HG03571 (cell line): ENCODE results near the gene GYS2.

Experiments used
- ATAC-seq: cut with Tn5 transposase; IDR thresholded peaks from one replicate; pipeline ENCODE4 v1.9.1; 2021; ENCODE audit not compliant: unreplicated experiment

The GYS2 gene

DNA sequence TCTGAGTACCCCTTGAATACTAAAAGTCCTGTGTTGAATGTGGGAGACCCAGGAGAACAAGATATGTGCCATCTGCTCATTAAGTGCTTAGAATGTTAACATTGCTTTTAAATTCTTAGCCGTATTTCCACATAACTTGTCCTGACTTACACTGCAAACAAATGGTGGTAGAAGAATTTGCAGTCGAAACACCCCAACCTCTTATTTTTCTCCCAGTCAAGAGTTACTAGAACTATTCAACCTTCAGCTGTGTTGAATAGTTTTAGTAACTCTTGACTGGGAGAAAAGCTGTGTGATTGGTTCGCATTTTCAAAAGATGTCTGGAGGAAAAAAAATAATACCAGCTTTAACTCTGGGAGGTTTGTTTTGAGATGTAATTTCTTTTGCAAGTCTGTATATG lies 86.2 kb downstream of the GYS2 start:
- no peak for ATAC-seq

DNA sequence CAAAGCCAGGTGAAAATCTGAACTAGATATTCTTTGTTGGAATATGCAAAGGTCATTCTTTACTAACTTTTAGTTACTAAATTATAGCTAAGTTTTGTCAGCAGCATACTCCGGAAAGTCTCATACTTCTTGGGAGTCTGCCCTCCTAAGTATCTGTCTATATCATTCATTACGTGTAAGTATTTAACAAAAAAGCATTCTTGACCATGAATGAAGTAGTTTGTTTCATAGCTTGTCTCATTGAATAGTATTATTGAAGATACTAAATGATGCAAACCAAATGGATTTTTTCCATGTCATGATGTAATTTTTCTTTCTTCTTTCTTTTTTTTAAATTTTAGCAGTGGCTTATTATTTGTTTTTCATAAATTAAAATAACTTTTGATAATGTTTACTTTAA lies 88.4 kb downstream of the GYS2 start:
- no peak for ATAC-seq

DNA sequence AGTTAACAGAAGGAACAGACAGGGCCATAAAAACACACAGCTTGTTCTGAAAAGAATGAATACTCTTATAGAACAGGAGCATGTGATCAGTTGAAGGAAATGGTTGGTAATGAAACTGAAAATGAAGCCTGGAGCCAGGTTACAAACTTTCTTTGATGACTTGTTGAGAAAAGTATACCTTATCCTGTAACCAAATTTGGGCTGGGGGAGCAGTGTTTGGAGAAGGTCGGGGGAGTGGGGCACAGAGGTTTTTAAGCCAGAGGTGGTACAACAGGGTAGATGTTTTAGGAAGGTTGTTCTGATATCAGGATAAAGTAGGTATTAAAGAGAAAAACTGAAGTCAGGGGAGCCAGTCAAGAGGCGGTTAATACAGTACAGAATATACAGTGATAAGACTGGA lies 94.9 kb downstream of the GYS2 start:
- peak; percentile 85 for ATAC-seq

DNA sequence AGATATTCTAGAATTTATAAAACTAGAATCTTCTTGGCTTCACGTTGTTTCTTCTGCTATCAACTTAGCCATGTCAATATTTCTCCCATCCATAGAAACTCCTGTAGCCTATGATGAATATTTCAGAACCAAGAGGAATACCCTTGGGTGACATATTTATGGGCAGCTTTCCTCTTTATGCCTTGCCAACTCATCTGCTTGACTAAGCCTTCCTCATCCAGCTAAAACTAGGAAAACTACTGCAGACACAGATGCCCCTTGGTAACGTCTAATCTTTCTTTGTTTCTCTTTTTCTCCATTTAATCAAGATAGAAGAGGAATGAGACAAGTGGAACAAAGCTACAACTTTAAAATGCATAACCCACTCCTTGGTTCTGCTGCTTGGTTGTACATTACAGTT lies 96.8 kb downstream of the GYS2 start:
- ATAC-seq = no peak

DNA sequence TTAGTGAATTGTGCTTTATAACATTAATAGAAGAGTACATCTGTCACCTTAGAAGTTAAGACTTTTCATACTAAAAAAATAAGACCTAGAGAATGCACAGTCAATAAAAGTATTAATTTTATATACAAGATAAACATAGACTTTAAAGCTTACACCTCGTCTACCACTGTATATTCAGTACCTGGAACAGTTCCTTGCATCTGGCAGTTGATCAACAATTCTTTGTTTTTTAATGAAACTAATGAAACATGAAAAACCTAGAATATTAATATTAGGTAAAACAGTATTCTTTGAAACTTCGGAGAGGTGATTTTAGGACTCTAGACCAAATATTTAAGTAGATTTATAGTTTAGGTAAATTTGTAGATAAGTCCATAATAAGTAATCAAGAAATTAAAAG lies 98.8 kb downstream of the GYS2 start:
- no peak for ATAC-seq

DNA sequence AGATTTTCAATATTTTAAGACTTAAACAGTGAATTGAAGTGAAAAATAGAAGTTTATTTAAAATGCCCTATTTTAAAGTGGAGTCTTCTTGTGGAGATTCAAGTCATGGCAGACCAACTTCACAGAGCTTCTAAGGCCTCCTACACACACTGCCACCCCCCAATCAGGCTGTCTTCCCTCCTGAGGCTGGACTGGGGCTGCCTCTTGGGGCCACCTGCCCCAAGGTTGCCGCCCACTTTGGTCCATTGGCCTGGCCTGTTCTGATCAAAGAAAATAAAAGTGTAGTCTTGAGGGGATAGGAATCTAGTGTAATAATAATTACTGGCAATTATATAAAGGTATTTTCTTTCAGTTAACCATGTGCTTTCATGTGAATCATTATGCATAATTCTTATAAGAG lies 101.8 kb downstream of the GYS2 start:
- ATAC-seq = no peak

DNA sequence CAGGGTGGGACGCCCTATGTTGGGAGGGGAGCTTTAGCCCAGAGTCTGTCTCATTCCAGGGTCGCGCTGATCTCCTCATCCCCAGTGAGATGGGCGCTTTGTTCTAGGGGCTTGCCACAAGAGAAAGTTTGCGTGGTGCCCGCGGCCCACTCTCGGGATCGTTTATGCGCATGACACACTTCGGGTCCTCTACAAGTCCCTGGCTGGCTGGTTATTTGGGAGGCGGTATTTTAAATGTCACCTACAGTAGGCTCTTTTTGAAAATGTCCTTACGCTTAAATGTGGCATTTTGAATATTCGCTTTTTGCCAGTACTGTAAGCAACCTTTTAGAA lies 102.5 kb downstream of the GYS2 start:
- ATAC-seq = no peak

DNA sequence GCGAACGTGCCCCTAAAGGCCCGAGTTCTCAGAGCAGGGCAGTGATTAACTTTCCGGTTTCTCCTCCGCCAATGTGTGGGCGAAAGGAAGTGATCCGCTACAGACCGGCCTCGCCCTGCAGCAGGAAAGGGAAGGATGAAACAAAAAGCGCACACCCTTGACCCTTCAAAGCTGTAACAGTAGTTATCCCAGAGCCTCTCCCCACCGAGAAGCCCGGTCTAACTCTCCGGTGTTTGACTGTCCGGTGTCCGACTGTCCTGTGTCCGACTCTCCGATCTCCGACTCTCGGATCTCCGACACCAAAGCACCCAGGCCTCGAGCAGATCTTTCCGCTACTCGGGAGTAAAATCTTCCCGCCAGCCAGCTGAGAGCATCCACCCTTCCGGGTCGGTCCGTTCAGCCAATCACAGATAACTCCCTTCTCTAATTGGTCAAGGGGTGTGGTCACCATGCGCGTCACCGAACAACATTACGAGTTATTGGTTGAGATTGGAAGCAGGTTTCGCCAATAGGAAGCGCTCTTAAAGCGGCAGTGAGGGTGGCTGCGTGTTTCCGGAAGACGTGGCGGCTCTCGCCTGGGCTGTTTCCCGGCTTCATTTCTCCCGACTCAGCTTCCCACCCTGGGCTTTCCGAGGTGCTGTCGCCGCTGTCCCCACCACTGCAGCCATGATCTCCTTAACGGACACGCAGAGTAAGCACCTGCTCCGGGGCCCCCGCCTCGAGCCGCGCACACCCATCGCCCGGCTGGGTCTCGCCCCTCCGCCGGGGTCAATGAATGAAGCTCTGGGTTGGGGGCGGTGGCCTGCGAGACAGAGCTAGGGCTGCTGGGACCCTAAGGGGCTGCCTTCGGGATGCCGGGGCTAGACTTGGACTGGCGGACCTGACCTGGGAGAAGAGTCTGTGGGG lies 103.1 kb downstream of the GYS2 start, which contains the start of the genes GOLT1B and RECQL:
TSS of gene GOLT1B (plus strand) at position 532 of the 906 bp plus-strand sequence. CDS start at position 667, 135 bp downstream.
TSS of gene RECQL (minus strand) at position 378 of the 906 bp plus-strand sequence. CDS start 2,065 bp downstream, outside the sequence.
- peak; percentile 98 for ATAC-seq

DNA sequence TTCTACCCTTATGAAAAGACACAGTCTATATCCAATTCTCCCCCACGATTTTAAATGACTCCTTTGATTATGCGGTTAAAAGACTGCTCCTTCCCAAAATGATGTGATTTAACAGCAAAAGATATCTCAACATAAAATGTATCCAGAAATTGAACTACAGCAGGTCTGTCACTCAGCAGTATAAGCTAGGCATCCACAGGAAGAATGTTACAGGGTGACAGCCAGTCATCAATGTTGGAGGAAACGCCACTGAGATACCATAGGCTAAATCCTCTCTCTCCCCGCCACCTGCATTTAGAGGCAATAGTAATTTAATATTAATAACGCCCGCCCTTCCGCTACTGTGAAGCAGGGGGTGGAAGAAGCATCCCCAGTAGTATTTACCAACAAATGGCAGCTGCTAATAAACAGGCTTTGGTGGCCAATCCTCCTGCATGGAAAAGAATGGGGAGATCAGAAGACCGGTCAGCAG lies 103.8 kb downstream of the GYS2 start:
- peak; percentile 2 for ATAC-seq

DNA sequence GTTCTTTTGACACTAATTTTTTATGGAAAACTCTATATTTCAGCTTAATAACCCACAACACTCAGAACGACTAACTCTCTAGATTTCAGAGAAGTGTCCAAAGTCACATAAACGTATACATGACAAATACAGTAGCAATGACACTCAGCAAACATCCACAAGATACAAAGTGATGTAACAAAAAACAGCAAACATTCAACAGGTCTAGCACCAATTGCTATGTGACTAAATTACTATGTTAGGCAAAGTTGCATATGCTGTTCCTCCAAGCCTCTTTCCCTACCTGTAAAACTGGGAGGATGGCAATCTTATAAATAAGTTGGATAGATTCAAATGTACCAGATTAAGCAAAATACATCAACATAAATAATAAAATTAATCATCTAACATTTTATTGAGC lies 104.9 kb downstream of the GYS2 start:
- ATAC-seq = no peak
